Measurements from ENCODE around the gene SFMBT2.

The SFMBT2 gene

DNA sequence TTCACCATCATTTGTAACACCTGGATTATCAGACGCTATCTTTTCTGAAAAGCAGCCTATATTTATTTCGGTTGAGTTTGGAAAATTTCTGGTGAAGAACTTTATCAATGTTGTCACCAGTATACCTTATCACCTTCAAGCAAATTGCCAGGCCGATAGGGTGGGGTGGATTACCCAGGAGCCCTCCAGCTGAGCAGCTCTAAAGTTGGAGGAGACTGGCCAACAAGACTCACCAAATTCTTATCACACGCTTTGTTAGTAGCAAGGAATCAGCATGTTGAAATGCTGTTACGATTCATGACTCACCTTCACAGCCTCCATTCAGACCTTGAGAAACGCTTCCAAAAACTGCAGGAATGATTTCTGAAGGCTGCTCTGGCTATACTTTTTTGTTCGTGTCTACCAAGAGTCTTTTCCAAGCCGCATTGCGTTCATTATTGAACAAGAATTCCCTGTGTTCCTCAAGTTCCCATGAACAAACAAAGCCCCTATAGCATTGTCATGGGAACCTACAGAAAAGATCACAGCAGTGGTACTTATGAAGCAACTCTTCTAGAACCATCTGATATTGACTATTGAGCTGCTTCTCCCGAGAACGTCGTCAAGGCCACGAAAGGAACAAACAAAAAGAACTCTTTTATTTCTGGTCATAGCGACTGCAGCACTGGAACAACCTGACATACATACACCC lies 291.4 kb downstream of the SFMBT2 start:
- H3K14ac ChIP-seq (ENCODE audit: low read length), result no peak overlapping the region
- no CpG with 5 or more reads among the region's 14 CpGs for WGBS (ENCODE audit: extremely low coverage, insufficient coverage, insufficient read length)
- H3K4me2 ChIP-seq (ENCODE audit: low read length), result no peak overlapping the region
- H4K8ac ChIP-seq (ENCODE audit: low read depth, low read length), result no peak overlapping the region
- H2BK120ac ChIP-seq (ENCODE audit: insufficient read depth, low read length, poor library complexity), result no peak overlapping the region
- H2AK5ac ChIP-seq (ENCODE audit: low read length), result no peak overlapping the region
- H3K9me3 ChIP-seq (ENCODE audit: insufficient read depth, low read depth, low read length), result no peaks in the 10 kb centered on the region
- H3K79me2 ChIP-seq (ENCODE audit: control insufficient read depth, insufficient read depth, low read length, poor library complexity), result no peaks in the 10 kb centered on the region
- H3K79me1 ChIP-seq (ENCODE audit: low read length), result no peaks in the 10 kb centered on the region
- H4K91ac ChIP-seq (ENCODE audit: low read depth, low read length), result no peak overlapping the region
- H2BK12ac ChIP-seq (ENCODE audit: low read length), result no peak overlapping the region
- no peak overlapping the region for H3K27ac ChIP-seq (ENCODE audit: low read depth, low read length)
- H3K18ac ChIP-seq (ENCODE audit: low read length), result no peak overlapping the region
- H4K12ac ChIP-seq (ENCODE audit: low read depth, low read length), result no peak overlapping the region
- no peak overlapping the region for H2BK5ac ChIP-seq (ENCODE audit: low read depth, low read length, poor library complexity)
- no peaks in the 10 kb centered on the region for H3K4me1 ChIP-seq (ENCODE audit: control insufficient read depth in 1 of 2, insufficient read depth in 2 of 2, low read length in 2 of 2)
- no peaks in the 10 kb centered on the region for H3K27me3 ChIP-seq (ENCODE audit: insufficient read depth, low read length)
- H3K36me3 ChIP-seq (ENCODE audit: control insufficient read depth in 1 of 2, insufficient read depth in 2 of 2, low read length in 2 of 2), result no peaks in the 10 kb centered on the region
- no peak overlapping the region for H3K4me3 ChIP-seq (ENCODE audit: low read depth, low read length)
- H3K9ac ChIP-seq (ENCODE audit: low read length), result no peak overlapping the region
- H3K4ac ChIP-seq (ENCODE audit: low read depth, low read length), result no peak overlapping the region
- no peak overlapping the region for H2AFZ ChIP-seq (ENCODE audit: insufficient read depth, low read length, poor library complexity)
- H3K23ac ChIP-seq (ENCODE audit: low read length), result no peak overlapping the region
- DNase-seq, result peak in 1 of 2 donors; percentile 37

DNA sequence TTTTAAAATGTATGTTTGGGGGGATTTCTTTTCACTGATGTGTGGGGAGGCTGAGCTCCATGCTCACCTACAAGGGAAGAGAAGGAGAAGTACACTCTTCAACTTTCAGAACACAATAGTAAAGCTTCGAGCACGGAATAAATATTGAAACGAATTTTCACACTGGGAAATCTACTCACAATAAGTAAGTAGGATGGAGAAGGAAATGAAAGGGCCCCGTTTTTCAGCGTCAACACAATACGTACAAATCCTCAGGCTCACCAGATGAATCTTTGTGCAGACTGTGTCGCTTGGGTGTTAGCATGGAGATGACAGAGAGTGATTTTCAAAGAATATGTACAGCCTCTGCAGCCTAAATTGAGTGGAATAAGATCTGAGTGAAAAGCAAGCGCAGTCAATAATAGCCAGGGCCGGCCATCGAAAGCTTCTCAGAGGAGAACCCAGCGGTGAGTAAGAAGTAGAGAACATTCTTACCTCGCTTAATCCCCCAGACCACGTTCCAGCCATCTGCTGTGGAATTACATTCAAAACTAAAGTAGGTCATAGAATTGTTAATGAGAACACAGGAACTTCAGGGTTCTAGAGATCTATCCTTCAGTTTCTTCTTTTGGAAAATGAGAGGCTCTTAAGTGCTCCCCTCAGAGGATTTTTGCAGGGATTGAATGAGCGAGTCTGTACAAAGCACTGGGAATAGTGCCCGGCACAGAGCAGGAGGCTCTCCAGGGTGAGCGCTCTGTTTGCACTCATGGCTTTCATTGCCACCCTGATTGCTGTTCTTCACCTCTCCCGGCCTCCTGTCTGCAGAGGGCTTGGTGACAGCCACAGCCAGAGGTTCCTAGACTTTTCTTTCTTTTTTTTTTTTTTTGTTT lies 292.8 kb downstream of the SFMBT2 start:
- H2BK120ac ChIP-seq (ENCODE audit: insufficient read depth, low read length, poor library complexity), result no peak overlapping the region

DNA sequence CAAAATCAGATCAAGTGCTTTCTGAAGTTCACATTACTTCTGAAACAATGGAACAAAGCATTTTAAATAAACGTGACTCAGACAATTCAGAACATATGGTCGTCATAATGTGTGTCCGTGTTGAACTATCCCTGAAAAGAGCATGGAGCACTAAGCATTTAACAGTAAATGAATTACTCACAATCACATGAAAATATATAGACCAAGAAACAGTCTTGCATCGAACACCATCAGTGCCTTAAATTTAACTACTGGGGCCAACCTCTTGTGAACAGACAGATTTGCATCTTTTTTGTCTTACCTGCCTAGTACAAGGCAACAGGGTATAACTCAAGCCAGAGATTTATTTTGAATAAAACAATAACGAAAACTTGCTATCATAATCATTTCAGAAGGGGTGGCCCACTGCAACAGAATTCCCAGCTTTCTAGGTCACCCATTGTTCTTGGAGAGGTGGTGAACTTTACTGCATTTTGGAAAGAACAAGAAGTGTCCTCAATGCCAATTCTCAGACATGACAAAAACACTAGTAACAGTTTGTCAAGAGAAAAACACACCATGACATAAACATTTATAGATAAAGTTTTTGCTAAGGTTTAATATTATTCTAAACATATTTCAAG lies 293.5 kb downstream of the SFMBT2 start:
- H4K91ac ChIP-seq (ENCODE audit: low read depth, low read length), result no peak overlapping the region
- WGBS (ENCODE audit: extremely low coverage, insufficient coverage, insufficient read length), result no CpG with 5 or more reads among the region's 5 CpGs

More for the DNA sequence above, 292.8 kb downstream of the SFMBT2 start:
- H4K12ac ChIP-seq (ENCODE audit: low read depth, low read length), result no peak overlapping the region
- WGBS (ENCODE audit: extremely low coverage, insufficient coverage, insufficient read length), result no CpG with 5 or more reads among the region's 17 CpGs
- no peak overlapping the region for H3K18ac ChIP-seq (ENCODE audit: low read length)
- H3K4ac ChIP-seq (ENCODE audit: low read depth, low read length), result no peak overlapping the region
- H3K23ac ChIP-seq (ENCODE audit: low read length), result no peak overlapping the region
- H3K79me2 ChIP-seq (ENCODE audit: control insufficient read depth, insufficient read depth, low read length, poor library complexity), result no peaks in the 10 kb centered on the region
- H3K9me3 ChIP-seq (ENCODE audit: insufficient read depth, low read depth, low read length), result no peaks in the 10 kb centered on the region
- no peak for DNase-seq
- no peak overlapping the region for H2AFZ ChIP-seq (ENCODE audit: insufficient read depth, low read length, poor library complexity)
- no peaks in the 10 kb centered on the region for H3K36me3 ChIP-seq (ENCODE audit: control insufficient read depth in 1 of 2, insufficient read depth in 2 of 2, low read length in 2 of 2)
- no peak overlapping the region for H4K8ac ChIP-seq (ENCODE audit: low read depth, low read length)
- no peak overlapping the region for H3K4me3 ChIP-seq (ENCODE audit: low read depth, low read length)
- no peak overlapping the region for H3K14ac ChIP-seq (ENCODE audit: low read length)
- no peak overlapping the region for H4K91ac ChIP-seq (ENCODE audit: low read depth, low read length)
- no peak overlapping the region for H3K9ac ChIP-seq (ENCODE audit: low read length)
- H3K79me1 ChIP-seq (ENCODE audit: low read length), result no peaks in the 10 kb centered on the region
- no peak overlapping the region for H2BK12ac ChIP-seq (ENCODE audit: low read length)
- H2AK5ac ChIP-seq (ENCODE audit: low read length), result no peak overlapping the region
- H3K4me1 ChIP-seq (ENCODE audit: control insufficient read depth in 1 of 2, insufficient read depth in 2 of 2, low read length in 2 of 2), result no peaks in the 10 kb centered on the region
- H3K27ac ChIP-seq (ENCODE audit: low read depth, low read length), result no peak overlapping the region
- no peak overlapping the region for H2BK5ac ChIP-seq (ENCODE audit: low read depth, low read length, poor library complexity)
- no peak overlapping the region for H3K4me2 ChIP-seq (ENCODE audit: low read length)
- H3K27me3 ChIP-seq (ENCODE audit: insufficient read depth, low read length), result no peaks in the 10 kb centered on the region

DNA sequence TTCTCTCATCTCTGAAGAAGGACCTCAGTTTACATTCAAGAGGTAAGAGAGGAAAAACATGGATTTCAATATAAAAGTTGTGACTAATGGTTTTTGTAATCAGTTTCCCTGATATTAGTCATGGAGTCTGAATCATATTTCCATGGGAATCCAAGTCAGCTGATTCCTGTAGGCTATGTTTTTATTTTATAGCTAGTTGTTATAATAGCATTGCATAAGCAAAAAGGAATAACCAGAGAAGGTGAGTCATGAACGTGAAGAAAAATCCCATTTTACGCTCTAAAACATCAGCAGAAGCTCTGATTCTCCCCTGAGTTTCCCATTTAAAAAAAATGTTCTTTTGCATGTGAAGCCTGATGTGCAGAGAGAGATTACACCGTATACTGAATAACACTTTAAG lies 299.3 kb downstream of the SFMBT2 start:
- no peaks in the 10 kb centered on the region for H3K36me3 ChIP-seq (ENCODE audit: control insufficient read depth in 1 of 2, insufficient read depth in 2 of 2, low read length in 2 of 2)
- H3K18ac ChIP-seq (ENCODE audit: low read length), result no peak overlapping the region
- H3K4me1 ChIP-seq (ENCODE audit: control insufficient read depth in 1 of 2, insufficient read depth in 2 of 2, low read length in 2 of 2), result no peaks in the 10 kb centered on the region
- H3K23ac ChIP-seq (ENCODE audit: low read length), result no peak overlapping the region
- H2AFZ ChIP-seq (ENCODE audit: insufficient read depth, low read length, poor library complexity), result no peak overlapping the region
- no peak overlapping the region for H3K4me2 ChIP-seq (ENCODE audit: low read length)
- no peaks in the 10 kb centered on the region for H3K27me3 ChIP-seq (ENCODE audit: insufficient read depth, low read length)
- no peak overlapping the region for H2AK5ac ChIP-seq (ENCODE audit: low read length)
- no peak overlapping the region for H2BK5ac ChIP-seq (ENCODE audit: low read depth, low read length, poor library complexity)
- H3K79me2 ChIP-seq (ENCODE audit: control insufficient read depth, insufficient read depth, low read length, poor library complexity), result no peaks in the 10 kb centered on the region
- H3K27ac ChIP-seq (ENCODE audit: low read depth, low read length), result no peak overlapping the region
- H3K4me3 ChIP-seq (ENCODE audit: low read depth, low read length), result no peak overlapping the region
- no peaks in the 10 kb centered on the region for H3K9me3 ChIP-seq (ENCODE audit: insufficient read depth, low read depth, low read length)
- peak in 1 of 2 donors; percentile 15 for DNase-seq
- H3K14ac ChIP-seq (ENCODE audit: low read length), result no peak overlapping the region
- H4K91ac ChIP-seq (ENCODE audit: low read depth, low read length), result no peak overlapping the region
- no CpG with 5 or more reads among the region's 3 CpGs for WGBS (ENCODE audit: extremely low coverage, insufficient coverage, insufficient read length)
- H4K12ac ChIP-seq (ENCODE audit: low read depth, low read length), result no peak overlapping the region
- H3K4ac ChIP-seq (ENCODE audit: low read depth, low read length), result no peak overlapping the region
- H4K8ac ChIP-seq (ENCODE audit: low read depth, low read length), result no peak overlapping the region
- no peaks in the 10 kb centered on the region for H3K79me1 ChIP-seq (ENCODE audit: low read length)
- H3K9ac ChIP-seq (ENCODE audit: low read length), result no peak overlapping the region
- no peak overlapping the region for H2BK120ac ChIP-seq (ENCODE audit: insufficient read depth, low read length, poor library complexity)
- H2BK12ac ChIP-seq (ENCODE audit: low read length), result no peak overlapping the region

More for the DNA sequence above, 293.5 kb downstream of the SFMBT2 start:
- H3K4me3 ChIP-seq (ENCODE audit: low read depth, low read length), result no peak overlapping the region
- H3K14ac ChIP-seq (ENCODE audit: low read length), result no peak overlapping the region
- H3K4me1 ChIP-seq (ENCODE audit: control insufficient read depth in 1 of 2, insufficient read depth in 2 of 2, low read length in 2 of 2), result no peaks in the 10 kb centered on the region
- H3K27me3 ChIP-seq (ENCODE audit: insufficient read depth, low read length), result no peaks in the 10 kb centered on the region
- no peaks in the 10 kb centered on the region for H3K79me2 ChIP-seq (ENCODE audit: control insufficient read depth, insufficient read depth, low read length, poor library complexity)
- no peak overlapping the region for H4K12ac ChIP-seq (ENCODE audit: low read depth, low read length)
- no peak overlapping the region for H3K23ac ChIP-seq (ENCODE audit: low read length)
- no peak overlapping the region for H2BK5ac ChIP-seq (ENCODE audit: low read depth, low read length, poor library complexity)
- no peak overlapping the region for H3K4me2 ChIP-seq (ENCODE audit: low read length)
- no peaks in the 10 kb centered on the region for H3K79me1 ChIP-seq (ENCODE audit: low read length)
- no peak overlapping the region for H2BK120ac ChIP-seq (ENCODE audit: insufficient read depth, low read length, poor library complexity)
- H3K4ac ChIP-seq (ENCODE audit: low read depth, low read length), result no peak overlapping the region
- no peak for DNase-seq
- H2BK12ac ChIP-seq (ENCODE audit: low read length), result no peak overlapping the region
- no peak overlapping the region for H4K8ac ChIP-seq (ENCODE audit: low read depth, low read length)
- H3K27ac ChIP-seq (ENCODE audit: low read depth, low read length), result no peak overlapping the region
- no peaks in the 10 kb centered on the region for H3K36me3 ChIP-seq (ENCODE audit: control insufficient read depth in 1 of 2, insufficient read depth in 2 of 2, low read length in 2 of 2)
- H3K9me3 ChIP-seq (ENCODE audit: insufficient read depth, low read depth, low read length), result no peaks in the 10 kb centered on the region
- H3K18ac ChIP-seq (ENCODE audit: low read length), result no peak overlapping the region
- H3K9ac ChIP-seq (ENCODE audit: low read length), result no peak overlapping the region
- H2AFZ ChIP-seq (ENCODE audit: insufficient read depth, low read length, poor library complexity), result no peak overlapping the region
- H2AK5ac ChIP-seq (ENCODE audit: low read length), result no peak overlapping the region

All from trophoblast cell (in vitro differentiated cells and primary cell).